ENCODE data around the gene IFNB1. TPM values are rescaled to one million over a fixed set of nuclear protein-coding genes. Genes with fewer than 3 reads are reported as not detected.

Gene IFNB1
- total and polyA plus RNA-seq, 4 donors: not detected

- Histone ChIP-seq H3K9ac (ENCODE audit: low read depth in 1 of 2, low read length in 2 of 2) (no peak overlapping the region), H3K36me3 (ENCODE audit: control insufficient read depth in 4 of 4, insufficient read depth in 3 of 4, low read depth in 1 of 4, low read length in 3 of 4) (no peaks in the 10 kb centered on the region), H3K4me1 (ENCODE audit: control insufficient read depth in 4 of 4, insufficient read depth in 4 of 4, low read length in 3 of 4) (no peaks in the 10 kb centered on the region), H3K27ac (ENCODE audit: low read depth in 1 of 2, low read length in 2 of 2) (no peak overlapping the region), H3K9me3 (ENCODE audit: control insufficient read depth in 4 of 4, low read length in 3 of 4) (no peaks in the 10 kb centered on the region), H3K27me3 (ENCODE audit: control insufficient read depth in 4 of 4, insufficient read depth in 4 of 4, low read length in 3 of 4) (no peaks in the 10 kb centered on the region), H3K4me3 (ENCODE audit: low read depth in 1 of 3, low read length in 3 of 3) (no peak overlapping the region)
- no peak for DNase-seq (ENCODE audit: low spot score)
- TF ChIP-seq RAD21 (IDR thresholded peaks at IDR 0.05): no peak
- TF ChIP-seq TAF1 (conservative IDR thresholded peaks at IDR 0.05): no peak
- TF ChIP-seq JUND (IDR thresholded peaks at IDR 0.05): peak; percentile 78 to 85
- TF ChIP-seq SP1 (IDR thresholded peaks at IDR 0.05): peak; percentile 23
- TF ChIP-seq REST (IDR thresholded peaks at IDR 0.05): no peak
- no peak for TF ChIP-seq RXRA (IDR thresholded peaks at IDR 0.05)
- TF ChIP-seq CTCF (IDR thresholded peaks at IDR 0.05; ENCODE audit: low read depth, low read length, missing input control): peak; percentile 11
- no peak for TF ChIP-seq MAX (IDR thresholded peaks at IDR 0.05)
- TF ChIP-seq EGR1 (IDR thresholded peaks at IDR 0.05; ENCODE audit: low read depth in 2 of 2): no peak
- no peak for TF ChIP-seq ZBTB33 (IDR thresholded peaks at IDR 0.05)
- no peak for TF ChIP-seq HNF4A (conservative IDR thresholded peaks at IDR 0.05)
- TF ChIP-seq YY1 (IDR thresholded peaks at IDR 0.05): peak; percentile 20
- TF ChIP-seq HNF4G (IDR thresholded peaks at IDR 0.05): no peak
- peak; percentile 18 for TF ChIP-seq NR2F2 (IDR thresholded peaks at IDR 0.05)
- TF ChIP-seq ATF3 (IDR thresholded peaks at IDR 0.05): no peak
- no peak for TF ChIP-seq FOXA2 (IDR thresholded peaks at IDR 0.05)
- TF ChIP-seq FOXA1 (IDR thresholded peaks at IDR 0.05): no peak
- TF ChIP-seq GABPA (IDR thresholded peaks at IDR 0.05 in 1 of 2, conservative IDR thresholded peaks at IDR 0.05 in 1 of 2): no peak
- 57% methylated on average over 4 of the region's 4 CpGs for WGBS
Observed at GRCh38 chr9:21070171-21070571, 7.6 kb downstream of the IFNB1 start.

All from liver (tissue), 9 donors.